Vagina (tissue), 2 donors: Measurements from ENCODE around the gene BFSP1. TPM values are rescaled to one million over a fixed set of nuclear protein-coding genes. Genes with fewer than 3 reads are reported as not detected.

Source experiments
- DNase-seq, 2 donors: peaks; one replicate each; pipeline ENCODE4 v3.0.0-alpha.2; 2017; ENCODE audit errors: extremely low spot score in 2 of 2
- H3K27ac ChIP-seq: fragments of 200-600 bp; sonication (generic); one replicate; pipeline ENCODE4 v1.5.1; 2019
- H3K27me3 ChIP-seq: fragments of 200-600 bp; sonication (generic); one replicate; pipeline ENCODE4 v1.5.1; 2019
- H3K36me3 ChIP-seq, 2 donors: fragments of 200-600 bp; sonication (generic); one replicate each; pipeline ENCODE4 v1.5.1; 2017 to 2019
- H3K4me1 ChIP-seq: fragments of 200-600 bp; sonication (generic); one replicate; pipeline ENCODE4 v1.5.1; 2019
- H3K4me3 ChIP-seq, 2 donors: fragments of 200-600 bp; sonication (generic); 1 replicate in 1 of 2; 2 replicates in 1 of 2; pipeline ENCODE4 v1.5.1; 2016 to 2019
- H3K9me3 ChIP-seq: fragments of 200-600 bp; sonication (generic); one replicate; pipeline ENCODE4 v1.5.1; 2019
- CTCF ChIP-seq, 3 experiments: fragments of 450-650 bp in 2 of 3; fragments of 200-600 bp in 1 of 3; sonication (generic) in 1 of 3; IDR thresholded peaks; one replicate each; pipeline ENCODE4 v1.5.1; 2017 to 2019; ENCODE audit warnings: antibody characterized with exemption in 3 of 3, mild to moderate bottlenecking in 2 of 3, moderate library complexity in 2 of 3
- POLR2A ChIP-seq, 2 donors: fragments of 450-650 bp; IDR thresholded peaks; one replicate each; pipeline ENCODE4 v1.6.1; 2017; ENCODE audit warnings: antibody characterized with exemption in 2 of 2, mild to moderate bottlenecking in 2 of 2, moderate library complexity in 2 of 2
- POLR2AphosphoS5 ChIP-seq, 2 donors: sonication (generic); formaldehyde crosslinking; IDR thresholded peaks; one replicate each; pipeline ENCODE4 v1.9.0; 2017; ENCODE audit warnings: antibody characterized with exemption in 2 of 2, mild to moderate bottlenecking in 2 of 2, low read depth in 1 of 2; ENCODE audit not compliant: insufficient read depth in 1 of 2
- intact Hi-C: fragments of 100-400 bp; cut with DNase I; formaldehyde crosslinking; loops from one replicate; pipeline ENCODE4 v1.15.1; 2023
- total RNA-seq: library from RNA; depleted of rRNA; stranded (reverse); fragments of >200 nt; gene quantifications from one replicate; pipeline ENCODE4 v1.2.3, GENCODE V29; 2016

BFSP1 gene
- total RNA-seq, 1 donor from 2014 or later: 0.49 TPM

- Histone ChIP-seq H3K4me3 (peak overlapping the region; percentile 94 to 96), H3K9me3 (no peaks in the 10 kb centered on the region), H3K4me1 (peaks cover 46% of the 10 kb centered on the region), H3K27me3 (no peaks in the 10 kb centered on the region), H3K27ac (peak overlapping the region; percentile 99), H3K36me3 (no peaks in the 10 kb centered on the region)
- TF ChIP-seq POLR2AphosphoS5 (IDR thresholded peaks at IDR 0.05; ENCODE audit: insufficient read depth in 1 of 2, low read depth in 1 of 2) (peak; percentile 84 to 95), POLR2A (IDR thresholded peaks at IDR 0.05) (peak in 1 of 2 donors; percentile 57), CTCF (IDR thresholded peaks at IDR 0.05) (no peak)
- DNase-seq: peak in 1 of 2 donors; percentile 97
- intact Hi-C loops: no loop called here
These were observed 37.9 kb upstream of the BFSP1 start for GRCh38 chr20:17568972-17569521.

- H3K27me3 ChIP-seq: no peaks in the 10 kb centered on the region
- H3K27ac ChIP-seq: peak overlapping the region; percentile 99
- H3K4me3 ChIP-seq: peak overlapping the region; percentile 94 to 96
- DNase-seq: no peak
- H3K36me3 ChIP-seq: no peaks in the 10 kb centered on the region
- H3K9me3 ChIP-seq: no peaks in the 10 kb centered on the region
- intact Hi-C loops: no loop called here
- no peak for TF ChIP-seq POLR2AphosphoS5 (IDR thresholded peaks at IDR 0.05; ENCODE audit: insufficient read depth in 1 of 2, low read depth in 1 of 2)
- peaks cover 38% of the 10 kb centered on the region for H3K4me1 ChIP-seq
These were observed 37.0 kb upstream of the BFSP1 start for GRCh38 chr20:17568045-17568788.

- Histone ChIP-seq H3K27me3 (no peaks in the 10 kb centered on the region), H3K4me3 (no peak overlapping the region), H3K36me3 (no peaks in the 10 kb centered on the region), H3K27ac (peak overlapping the region; percentile 30), H3K4me1 (peaks cover 20% of the 10 kb centered on the region), H3K9me3 (no peaks in the 10 kb centered on the region)
- no peak for DNase-seq
- TF ChIP-seq POLR2AphosphoS5 (IDR thresholded peaks at IDR 0.05; ENCODE audit: insufficient read depth in 1 of 2, low read depth in 1 of 2) (no peak), POLR2A (IDR thresholded peaks at IDR 0.05) (no peak), CTCF (IDR thresholded peaks at IDR 0.05) (no peak)
- intact Hi-C loops: no loop called here
These were observed 35.2 kb upstream of the BFSP1 start for GRCh38 chr20:17566345-17566744.

GRCh38 chr20:17565169-17565845, 34.1 kb upstream of the BFSP1 start:
- Histone ChIP-seq H3K9me3 (no peaks in the 10 kb centered on the region), H3K27me3 (no peaks in the 10 kb centered on the region), H3K36me3 (no peaks in the 10 kb centered on the region), H3K27ac (no peak overlapping the region), H3K4me3 (no peak overlapping the region), H3K4me1 (peaks cover 16% of the 10 kb centered on the region)
- intact Hi-C loops: no loop called here
- TF ChIP-seq CTCF (IDR thresholded peaks at IDR 0.05) (no peak), POLR2A (IDR thresholded peaks at IDR 0.05) (no peak)
- DNase-seq: no peak

GRCh38 chr20:17562804-17563305, 31.7 kb upstream of the BFSP1 start:
- Histone ChIP-seq H3K9me3 (no peaks in the 10 kb centered on the region), H3K27me3 (no peaks in the 10 kb centered on the region), H3K4me3 (no peak overlapping the region), H3K27ac (no peak overlapping the region), H3K4me1 (peaks cover 26% of the 10 kb centered on the region), H3K36me3 (no peaks in the 10 kb centered on the region)
- TF ChIP-seq POLR2AphosphoS5 (IDR thresholded peaks at IDR 0.05; ENCODE audit: insufficient read depth in 1 of 2, low read depth in 1 of 2) (no peak), POLR2A (IDR thresholded peaks at IDR 0.05) (no peak), CTCF (IDR thresholded peaks at IDR 0.05) (no peak)
- DNase-seq: no peak
- intact Hi-C loops: no loop called here
